HUES48 (cell line): ENCODE measurements around the gene TUBGCP2.

Experiments
- H3K27ac ChIP-seq: one replicate; pipeline ENCODE4 v1.7.0; 2013; ENCODE audit warnings: low read depth, low read length, inconsistent platforms
- H3K27me3 ChIP-seq: 2 replicates; pipeline ENCODE4 v1.6.1; 2013; ENCODE audit warnings: mild to moderate bottlenecking, low read length; ENCODE audit not compliant: control insufficient read depth, insufficient read depth
- H3K36me3 ChIP-seq: 2 replicates; pipeline ENCODE4 v1.6.1; 2013; ENCODE audit warnings: low read length; ENCODE audit not compliant: control insufficient read depth, insufficient read depth
- H3K4me1 ChIP-seq: 2 replicates; pipeline ENCODE4 v1.6.1; 2013; ENCODE audit warnings: mild to moderate bottlenecking, low read length; ENCODE audit not compliant: control insufficient read depth, insufficient read depth
- H3K4me3 ChIP-seq: 2 replicates; pipeline ENCODE4 v1.5.1; 2013; ENCODE audit warnings: mild to moderate bottlenecking, low read depth, low read length
- H3K9ac ChIP-seq: 2 replicates; pipeline ENCODE4 v1.6.1; 2013; ENCODE audit warnings: mild to moderate bottlenecking, low read depth, low read length, moderate library complexity
- H3K9me3 ChIP-seq: 2 replicates; pipeline ENCODE4 v1.6.1; 2013; ENCODE audit warnings: low read length; ENCODE audit not compliant: control insufficient read depth, insufficient read depth

Gene TUBGCP2

DNA sequence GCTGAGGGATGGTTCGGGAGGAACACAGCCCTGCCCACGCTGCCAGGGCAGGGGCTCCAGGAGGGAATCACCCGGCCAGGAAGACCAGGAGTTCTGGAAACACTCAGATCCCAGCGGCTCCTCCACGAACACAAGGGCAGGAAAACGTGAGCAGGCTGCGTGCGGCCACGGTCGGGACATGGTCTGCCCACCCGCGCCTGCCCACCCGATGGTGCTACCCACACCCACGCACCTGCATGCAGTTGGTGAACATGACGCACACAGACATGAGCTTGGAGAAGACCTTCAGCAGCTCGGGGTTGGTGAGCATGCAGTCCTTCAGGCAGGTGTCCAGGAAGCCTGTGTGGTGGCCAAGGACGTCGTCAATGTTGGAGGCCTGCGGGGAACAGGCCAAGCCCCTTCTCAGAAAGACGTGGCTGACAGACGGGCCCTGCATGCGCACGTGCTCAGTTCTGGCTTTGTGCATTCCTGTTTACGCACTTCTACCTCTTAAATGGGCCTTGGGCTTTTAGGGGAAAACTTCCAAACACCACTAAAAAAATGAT, 25.8 kb downstream of the TUBGCP2 start:
- Histone ChIP-seq H3K27ac (no peak overlapping the region), H3K4me1 (no peaks in the 10 kb centered on the region), H3K9ac (no peak overlapping the region), H3K4me3 (no peak overlapping the region), H3K27me3 (no peaks in the 10 kb centered on the region), H3K9me3 (no peaks in the 10 kb centered on the region), H3K36me3 (peaks cover 78% of the 10 kb centered on the region)

DNA sequence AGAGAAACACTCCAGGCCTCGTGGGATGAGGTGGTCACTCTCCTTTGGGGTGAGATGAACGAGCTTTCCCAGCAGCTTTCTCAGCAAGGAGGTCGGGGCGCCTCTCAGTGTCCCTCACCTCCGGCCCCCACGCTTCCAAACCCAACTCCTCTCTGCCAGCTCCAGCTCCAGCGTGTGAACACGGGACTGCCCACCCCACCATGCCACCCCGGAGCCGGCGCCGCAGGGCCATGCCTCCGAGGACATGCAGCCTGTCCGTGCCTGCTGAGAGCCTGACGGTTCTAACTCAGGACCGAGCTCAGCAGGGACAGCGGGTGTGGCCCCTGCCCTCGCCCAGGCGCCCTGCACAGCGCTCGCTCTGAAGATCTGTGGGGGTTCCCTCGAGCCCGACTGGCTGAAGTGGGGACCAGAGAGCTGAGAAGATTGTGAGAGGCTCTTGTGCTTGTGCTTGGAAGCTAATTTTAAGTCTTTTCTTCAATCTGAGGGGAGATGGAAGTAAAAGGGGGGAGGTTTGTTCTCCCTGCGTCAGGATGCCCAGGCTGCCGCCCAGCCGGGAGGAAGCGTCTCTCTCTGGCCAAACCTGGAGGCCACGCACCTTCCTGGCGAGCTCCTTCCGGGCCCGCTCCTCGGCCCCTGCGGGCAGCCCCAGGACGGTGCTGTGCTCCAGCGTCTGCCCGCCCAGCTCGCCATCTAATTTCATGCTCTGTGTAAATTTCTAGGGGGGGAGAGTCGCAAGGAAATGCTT, 26.9 kb downstream of the TUBGCP2 start:
- no peak overlapping the region for H3K9ac ChIP-seq
- H3K4me3 ChIP-seq, result no peak overlapping the region
- H3K27me3 ChIP-seq, result no peaks in the 10 kb centered on the region
- no peak overlapping the region for H3K27ac ChIP-seq
- no peaks in the 10 kb centered on the region for H3K4me1 ChIP-seq
- no peaks in the 10 kb centered on the region for H3K9me3 ChIP-seq
- peaks cover 69% of the 10 kb centered on the region for H3K36me3 ChIP-seq

GRCh38 chr10:133281084-133281483, 27.6 kb downstream of the TUBGCP2 start:
- H3K27me3 ChIP-seq, result peaks cover 4% of the 10 kb centered on the region
- H3K4me3 ChIP-seq, result no peak overlapping the region
- H3K9me3 ChIP-seq, result no peaks in the 10 kb centered on the region
- peaks cover 3% of the 10 kb centered on the region; the same call in 1 of the 2 replicates for H3K4me1 ChIP-seq
- H3K9ac ChIP-seq, result no peak overlapping the region
- no peak overlapping the region for H3K27ac ChIP-seq
- H3K36me3 ChIP-seq, result peaks cover 62% of the 10 kb centered on the region

DNA sequence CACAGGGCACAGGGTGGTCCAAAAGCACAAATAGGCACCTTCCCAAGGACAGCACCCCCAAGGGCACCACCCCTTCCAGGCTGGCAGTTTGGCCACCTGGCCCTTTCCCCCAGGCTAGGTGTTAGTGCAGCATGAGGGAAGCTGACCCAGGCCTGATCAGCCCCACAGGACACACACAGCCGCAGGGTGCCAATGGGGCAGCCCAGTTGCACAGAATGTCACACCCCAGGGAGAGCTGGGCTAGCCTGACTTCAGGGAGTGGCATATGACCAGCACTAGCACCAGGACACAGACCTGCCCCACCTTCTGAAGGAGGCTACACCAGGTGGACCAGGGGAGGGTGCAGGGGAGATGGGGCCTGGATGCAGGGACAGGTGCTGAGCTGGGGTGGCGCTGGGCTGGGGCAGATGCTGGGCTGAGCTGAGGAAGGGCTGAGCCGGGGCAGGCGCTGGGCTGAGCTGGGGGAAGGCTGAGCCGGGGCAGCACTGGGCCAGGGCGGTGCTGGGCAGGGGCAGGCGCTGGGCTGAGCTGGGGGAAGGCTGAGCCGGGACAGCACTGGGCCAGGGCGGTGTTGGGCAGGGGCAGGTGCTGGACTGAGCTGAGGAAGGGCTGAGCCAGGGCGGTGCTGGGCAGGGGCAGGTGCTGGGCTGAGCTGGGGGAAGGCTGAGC, 28.1 kb downstream of the TUBGCP2 start:
- Histone ChIP-seq H3K4me1 (peaks cover 5% of the 10 kb centered on the region; the same call in 1 of the 2 replicates), H3K4me3 (no peak overlapping the region), H3K9me3 (no peaks in the 10 kb centered on the region), H3K36me3 (peaks cover 56% of the 10 kb centered on the region), H3K27ac (no peak overlapping the region), H3K9ac (no peak overlapping the region), H3K27me3 (peaks cover 7% of the 10 kb centered on the region)

- Histone ChIP-seq H3K9me3 (no peaks in the 10 kb centered on the region), H3K36me3 (peaks cover 47% of the 10 kb centered on the region), H3K27ac (no peak overlapping the region), H3K9ac (no peak overlapping the region), H3K4me1 (peaks cover 5% of the 10 kb centered on the region; the same call in 1 of the 2 replicates), H3K27me3 (peaks cover 7% of the 10 kb centered on the region), H3K4me3 (no peak overlapping the region)
These were observed 29.1 kb downstream of the TUBGCP2 start for GRCh38 chr10:133279326-133280226.

DNA sequence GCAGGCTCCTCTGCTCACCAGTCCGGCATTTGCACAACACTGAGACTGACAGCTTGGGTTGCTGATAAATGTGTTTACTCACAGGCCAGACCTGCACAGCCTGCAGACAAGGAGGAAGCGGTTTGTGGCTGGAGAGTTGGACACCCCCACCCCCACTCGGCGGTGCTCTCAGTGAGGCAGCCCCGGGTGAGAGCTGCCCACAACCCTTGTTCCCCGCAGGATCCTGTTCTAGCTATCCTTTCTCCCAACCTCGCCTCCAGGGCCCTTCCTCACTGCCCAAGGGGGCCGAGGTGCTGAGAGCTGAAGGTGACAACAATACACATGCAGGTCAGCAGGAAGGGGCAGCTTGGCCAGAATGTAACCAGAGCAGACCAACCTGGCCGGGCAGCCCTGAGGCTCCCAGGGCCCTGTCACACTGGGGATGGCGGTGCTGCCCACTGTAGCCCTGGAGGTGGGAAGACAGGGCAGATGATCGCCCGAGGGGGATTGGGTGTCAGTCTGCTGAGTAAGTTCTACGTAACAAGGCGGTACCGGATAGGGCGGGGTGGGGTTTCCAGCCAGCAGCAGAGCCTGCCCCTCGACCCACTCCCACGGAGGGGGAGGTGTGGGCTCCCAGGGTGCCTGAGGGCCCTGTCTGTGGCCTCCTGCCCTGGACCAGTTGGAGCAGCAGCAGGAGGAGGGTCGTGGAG, 30.0 kb downstream of the TUBGCP2 start:
- H3K27me3 ChIP-seq, result peaks cover 7% of the 10 kb centered on the region
- no peak overlapping the region for H3K4me3 ChIP-seq
- H3K36me3 ChIP-seq, result peaks cover 38% of the 10 kb centered on the region
- H3K27ac ChIP-seq, result no peak overlapping the region
- no peaks in the 10 kb centered on the region for H3K9me3 ChIP-seq
- no peak overlapping the region for H3K9ac ChIP-seq
- peaks cover 5% of the 10 kb centered on the region; the same call in 1 of the 2 replicates for H3K4me1 ChIP-seq

- H3K9ac ChIP-seq, result no peak overlapping the region
- H3K4me1 ChIP-seq, result peaks cover 5% of the 10 kb centered on the region; the same call in 1 of the 2 replicates
- no peaks in the 10 kb centered on the region for H3K9me3 ChIP-seq
- no peak overlapping the region for H3K4me3 ChIP-seq
- peaks cover 7% of the 10 kb centered on the region for H3K27me3 ChIP-seq
- H3K36me3 ChIP-seq, result peaks cover 32% of the 10 kb centered on the region
- H3K27ac ChIP-seq, result no peak overlapping the region
These were observed 30.6 kb downstream of the TUBGCP2 start for GRCh38 chr10:133277993-133278576.

DNA sequence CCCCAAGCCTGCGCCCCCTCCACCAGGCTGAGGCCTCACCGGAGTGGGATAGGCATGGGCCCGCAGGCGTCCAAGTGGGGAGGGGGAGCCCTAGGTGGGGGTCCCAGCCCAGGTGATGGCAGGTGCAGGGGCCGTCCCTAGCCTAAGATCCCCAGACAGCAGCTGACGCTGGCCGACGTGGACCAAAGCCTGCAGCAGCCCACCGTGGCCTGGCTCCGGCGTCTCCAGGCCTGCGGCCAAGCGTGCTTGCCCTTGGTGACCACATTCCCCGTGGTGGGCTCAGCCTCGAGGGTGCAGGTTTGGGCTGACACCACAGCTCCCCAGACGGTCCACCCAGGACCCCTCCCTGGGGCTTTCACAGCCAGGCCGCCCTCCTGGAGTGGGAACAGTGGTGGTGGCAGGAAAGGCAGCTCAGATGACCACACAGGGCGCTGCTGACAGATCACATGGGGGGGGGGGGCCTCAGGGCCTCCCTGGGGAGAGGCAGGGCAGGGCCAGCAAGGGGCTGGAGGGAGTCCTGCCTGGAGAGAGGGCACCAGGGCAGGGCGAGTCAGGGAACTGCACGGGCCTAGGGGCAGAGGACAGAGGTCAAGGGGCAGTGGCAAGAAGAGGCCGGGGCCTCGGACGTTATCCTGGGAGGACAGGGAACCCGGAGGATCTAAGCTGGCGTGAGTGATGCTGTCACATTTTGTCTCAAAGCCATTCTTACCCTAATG, 31.2 kb downstream of the TUBGCP2 start:
- peak overlapping the region; percentile 46; the same call in 1 of the 2 replicates for H3K4me3 ChIP-seq
- H3K27me3 ChIP-seq, result peaks cover 7% of the 10 kb centered on the region
- H3K9ac ChIP-seq, result no peak overlapping the region
- peaks cover 5% of the 10 kb centered on the region; the same call in 1 of the 2 replicates for H3K4me1 ChIP-seq
- H3K36me3 ChIP-seq, result peaks cover 25% of the 10 kb centered on the region
- no peak overlapping the region for H3K27ac ChIP-seq
- H3K9me3 ChIP-seq, result no peaks in the 10 kb centered on the region

- peaks cover 7% of the 10 kb centered on the region for H3K27me3 ChIP-seq
- no peak within 1 kb of the TSS for H3K9ac ChIP-seq
- peak within 1 kb of the TSS; percentile 46 for H3K4me3 ChIP-seq
- peaks cover 18% of the 10 kb centered on the region for H3K36me3 ChIP-seq
- H3K9me3 ChIP-seq, result no peaks in the 10 kb centered on the region
- peaks cover 5% of the 10 kb centered on the region; the same call in 1 of the 2 replicates for H3K4me1 ChIP-seq
- H3K27ac ChIP-seq, result no peak within 1 kb of the TSS
These were observed 32.1 kb downstream of the TUBGCP2 start, which contains the start of gene ADAM8 for GRCh38 chr10:133276435-133277201. Gene ADAM8 (minus strand): TSS chr10:133276868. CDS start chr10:133276817, 51 bp downstream.
